Spleen (tissue), 11 donors: ENCODE results near the gene UBN1. TPM values are rescaled to one million over a fixed set of nuclear protein-coding genes. Genes with fewer than 3 reads are reported as not detected.

Experiments
- DNase-seq: peaks from one replicate; pipeline ENCODE4 v3.0.0-alpha.2; 2020
- H3K27ac ChIP-seq, 8 donors: fragments of 200-600 bp; sonication (generic) in 7 of 8; 1 replicate in 4 of 8; 2 replicates in 4 of 8; pipeline versions ENCODE4 v1.5.0 to v1.8.0; 2016 to 2021; ENCODE audit warnings: inconsistent platforms in 4 of 8, mild to moderate bottlenecking in 4 of 8, moderate library complexity in 1 of 8
- H3K27me3 ChIP-seq, 7 donors: fragments of 200-600 bp; sonication (generic) in 6 of 7; replicated peaks in 1 of 7; 1 replicate in 4 of 7; 2 replicates in 3 of 7; pipeline versions ENCODE4 v1.5.0 to v1.8.0; 2016 to 2021; ENCODE audit warnings: inconsistent platforms in 3 of 7, mild to moderate bottlenecking in 1 of 7
- H3K36me3 ChIP-seq, 6 donors: fragments of 200-600 bp; sonication (generic) in 5 of 6; 1 replicate in 4 of 6; 2 replicates in 2 of 6; pipeline versions ENCODE4 v1.5.0 to v1.8.0; 2016 to 2021; ENCODE audit warnings: inconsistent platforms in 2 of 6
- H3K4me1 ChIP-seq, 6 donors: fragments of 200-600 bp; sonication (generic) in 5 of 6; 1 replicate in 3 of 6; 2 replicates in 3 of 6; pipeline versions ENCODE4 v1.5.0 to v1.8.0; 2016 to 2021; ENCODE audit warnings: inconsistent platforms in 3 of 6
- H3K4me3 ChIP-seq, 8 donors: fragments of 200-600 bp; sonication (generic) in 7 of 8; 1 replicate in 4 of 8; 2 replicates in 4 of 8; pipeline versions ENCODE4 v1.5.0 to v1.8.0; 2016 to 2021; ENCODE audit warnings: inconsistent platforms in 4 of 8, mild to moderate bottlenecking in 4 of 8, moderate library complexity in 2 of 8
- H3K9me3 ChIP-seq, 8 donors: fragments of 200-600 bp; sonication (generic) in 7 of 8; 1 replicate in 4 of 8; 2 replicates in 4 of 8; pipeline versions ENCODE4 v1.5.0 to v1.8.0; 2016 to 2021; ENCODE audit warnings: inconsistent platforms in 4 of 8
- POLR2A ChIP-seq, 3 donors: fragments of 450-650 bp; IDR thresholded peaks; one replicate each; pipeline ENCODE4 v1.5.1; 2017; ENCODE audit warnings: antibody characterized with exemption in 3 of 3, mild to moderate bottlenecking in 1 of 3
- POLR2AphosphoS5 ChIP-seq, 3 donors: sonication (generic); formaldehyde crosslinking; IDR thresholded peaks; one replicate each; pipeline ENCODE4 v1.5.1; 2017; ENCODE audit warnings: antibody characterized with exemption in 3 of 3
- WGBS, 5 donors: extraction: QIAGEN DNeasy Blood & Tissue Kit in 3 of 5; methylation state at CpG; one replicate each; pipeline versions ENCODE4 v1.1.5 to v1.1.7; 2013 to 2018; 5-methylcytosine and 5-hydroxymethylcytosine counted together
- intact Hi-C: fragments of 100-400 bp; cut with DNase I; formaldehyde crosslinking; loops from one replicate; pipeline ENCODE4 v1.15.0; 2023; ENCODE audit warnings: low total_unique reads
- polyA plus RNA-seq, 3 donors: library from polyadenylated mRNA; stranded (reverse); fragments of 200-250 nt; gene quantifications; one replicate each; pipeline ENCODE4 v1.2.1, GENCODE V29; 2013
- total RNA-seq, 7 donors: library from RNA; depleted of rRNA in 3 of 7; stranded (reverse); fragments of >200 nt in 3 of 7; fragmentation: NEBNext Ultra II Directional in 4 of 7; extraction: Animal tissue kit (Norgen Biotek cat#: 25700) in 4 of 7; gene quantifications; one replicate each; pipeline versions ENCODE4 v1.1.0 to v1.2.1, GENCODE V29; 2016 to 2021
- TF ChIP-seq, protein P1 (sequence below), 11 experiments: fragments of 200-600 bp in 7 of 11; fragments of 450-650 bp in 4 of 11; sonication (generic) in 4 of 11; IDR thresholded peaks in 8 of 11; conservative IDR thresholded peaks in 3 of 11; 1 replicate in 7 of 11; 2 replicates in 4 of 11; pipeline versions ENCODE4 v1.4.0 to v1.8.0; 2016 to 2021; ENCODE audit warnings: antibody characterized with exemption in 11 of 11, inconsistent platforms in 4 of 11, mild to moderate bottlenecking in 1 of 11
- donor health status: healthy with polysubstance abuse.
- donor health status: DM: no; HTN: no; CAD: no; lungs with moderate emphysema.
- donor health status: DM: no; HTN: no; CAD: no.
- donor health status: Bipolar disorder and iron deficiency.
- donor health status: healthy.
- donor health status: DM: no; HTN: no; CAD: no.
- donor health status: DM: yes; HTN: yes; CAD: no.

The UBN1 gene
- total and polyA plus RNA-seq, 10 donors, result 4.8 to 69.4 (median 52.2) TPM

- Histone ChIP-seq H3K36me3 (no peaks in the 10 kb centered on the region), H3K4me1 (peaks cover 4 to 9% (median 7%) of the 10 kb centered on the region in 6 donors), H3K27ac (no peak overlapping the region), H3K9me3 (peaks cover 0 to 21% (median 20%) of the 10 kb centered on the region in 8 donors), H3K27me3 (peaks cover 4 to 35% (median 20%) of the 10 kb centered on the region in 7 donors), H3K4me3 (no peak overlapping the region)
- TF ChIP-seq POLR2AphosphoS5 (IDR thresholded peaks at IDR 0.05) (no peak), POLR2A (IDR thresholded peaks at IDR 0.05) (no peak)
- TF ChIP-seq, protein P1, sequence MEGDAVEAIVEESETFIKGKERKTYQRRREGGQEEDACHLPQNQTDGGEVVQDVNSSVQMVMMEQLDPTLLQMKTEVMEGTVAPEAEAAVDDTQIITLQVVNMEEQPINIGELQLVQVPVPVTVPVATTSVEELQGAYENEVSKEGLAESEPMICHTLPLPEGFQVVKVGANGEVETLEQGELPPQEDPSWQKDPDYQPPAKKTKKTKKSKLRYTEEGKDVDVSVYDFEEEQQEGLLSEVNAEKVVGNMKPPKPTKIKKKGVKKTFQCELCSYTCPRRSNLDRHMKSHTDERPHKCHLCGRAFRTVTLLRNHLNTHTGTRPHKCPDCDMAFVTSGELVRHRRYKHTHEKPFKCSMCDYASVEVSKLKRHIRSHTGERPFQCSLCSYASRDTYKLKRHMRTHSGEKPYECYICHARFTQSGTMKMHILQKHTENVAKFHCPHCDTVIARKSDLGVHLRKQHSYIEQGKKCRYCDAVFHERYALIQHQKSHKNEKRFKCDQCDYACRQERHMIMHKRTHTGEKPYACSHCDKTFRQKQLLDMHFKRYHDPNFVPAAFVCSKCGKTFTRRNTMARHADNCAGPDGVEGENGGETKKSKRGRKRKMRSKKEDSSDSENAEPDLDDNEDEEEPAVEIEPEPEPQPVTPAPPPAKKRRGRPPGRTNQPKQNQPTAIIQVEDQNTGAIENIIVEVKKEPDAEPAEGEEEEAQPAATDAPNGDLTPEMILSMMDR (IDR thresholded peaks at IDR 0.05 in 8 of 11, conservative IDR thresholded peaks at IDR 0.05 in 3 of 11), result no peak
- intact Hi-C loops, result no loop called here
- DNase-seq, result peak; percentile 56
- WGBS, 5 donors, result 77 to 93% (median 85%) methylated on average over 10 to 11 of the region's 11 CpGs
Observed at GRCh38 chr16:4931381-4931780, 84.1 kb downstream of the UBN1 start.

Other genes with a start within 250 kb of the UBN1 start
- gene UBALD1, start 232.6 kb upstream of the UBN1 start, total RNA-seq, result 10 to 100 TPM; 10.0 to 29.2 (median 20.2) TPM
- 10 to 100 TPM; 12.6 to 33.6 (median 13.6) TPM for gene UBALD1, start 232.6 kb upstream of the UBN1 start, polyA plus RNA-seq
- 100 to 1,000 TPM in 1 of 7 donors, 10 to 100 TPM in 6; 65.6 to 132 (median 83.6) TPM for gene MGRN1, start 222.7 kb upstream of the UBN1 start, total RNA-seq
- gene MGRN1, start 222.7 kb upstream of the UBN1 start, polyA plus RNA-seq, result 10 to 100 TPM in 1 of 3 donors, 1 to 10 TPM in 2; 7.6 to 26.9 (median 8.8) TPM
- 10 to 100 TPM; 26.2 to 37.4 (median 27.6) TPM for gene NUDT16L1, start 153.9 kb upstream of the UBN1 start, total RNA-seq
- gene NUDT16L1, start 153.9 kb upstream of the UBN1 start, polyA plus RNA-seq, result 10 to 100 TPM; 29.0 to 47.2 (median 38.8) TPM
- gene ANKS3, start 113.2 kb upstream of the UBN1 start, total RNA-seq, result 10 to 100 TPM; 12.5 to 27.6 (median 21.8) TPM
- gene ANKS3, start 113.2 kb upstream of the UBN1 start, polyA plus RNA-seq, result 10 to 100 TPM; 15.3 to 29.5 (median 26.2) TPM
- gene DNAAF8, start 112.9 kb upstream of the UBN1 start, total RNA-seq, result 1 to 10 TPM in 1 of 7 donors, under 1 TPM in 3, not detected in 3; 0.57 to 1.2 (median 0.74) TPM
- under 1 TPM; 0.17 to 0.35 (median 0.30) TPM for gene DNAAF8, start 112.9 kb upstream of the UBN1 start, polyA plus RNA-seq
- gene ZNF500, start 80.3 kb upstream of the UBN1 start, total RNA-seq, result 10 to 100 TPM; 12.0 to 32.3 (median 22.2) TPM
- 10 to 100 TPM in 1 of 3 donors, 1 to 10 TPM in 2; 2.5 to 19.0 (median 3.5) TPM for gene ZNF500, start 80.3 kb upstream of the UBN1 start, polyA plus RNA-seq
- gene SEPTIN12, start 59.1 kb upstream of the UBN1 start, total RNA-seq, result not detected
- under 1 TPM in 1 of 3 donors, not detected in 2; 0.37 TPM for gene SEPTIN12, start 59.1 kb upstream of the UBN1 start, polyA plus RNA-seq
- not detected for gene SMIM22, start 52.1 kb upstream of the UBN1 start, total RNA-seq
- not detected for gene SMIM22, start 52.1 kb upstream of the UBN1 start, polyA plus RNA-seq
- gene ROGDI, start 44.8 kb upstream of the UBN1 start, total RNA-seq, result 10 to 100 TPM; 25.5 to 41.4 (median 31.5) TPM
- gene ROGDI, start 44.8 kb upstream of the UBN1 start, polyA plus RNA-seq, result 10 to 100 TPM; 24.6 to 47.5 (median 41.6) TPM
- gene GLYR1, start 193 bp upstream of the UBN1 start, total RNA-seq, result 100 to 1,000 TPM in 1 of 7 donors, 10 to 100 TPM in 6; 47.2 to 117 (median 83.1) TPM
- gene GLYR1, start 193 bp upstream of the UBN1 start, polyA plus RNA-seq, result 10 to 100 TPM; 26.6 to 53.4 (median 34.0) TPM
- gene PPL, start 89.7 kb downstream of the UBN1 start, total RNA-seq, result under 1 TPM in 4 of 7 donors, not detected in 3; 0.18 to 0.37 (median 0.19) TPM
- gene PPL, start 89.7 kb downstream of the UBN1 start, polyA plus RNA-seq, result under 1 TPM; 0.11 to 0.77 (median 0.29) TPM
- gene SEC14L5, start 110.8 kb downstream of the UBN1 start, total RNA-seq, result under 1 TPM in 6 of 7 donors, not detected in 1; 0.13 to 0.94 (median 0.60) TPM
- gene SEC14L5, start 110.8 kb downstream of the UBN1 start, polyA plus RNA-seq, result under 1 TPM; 0.06 to 0.26 (median 0.11) TPM
- gene NAGPA, start 186.5 kb downstream of the UBN1 start, total RNA-seq, result 10 to 100 TPM; 16.2 to 41.8 (median 25.4) TPM
- gene NAGPA, start 186.5 kb downstream of the UBN1 start, polyA plus RNA-seq, result 10 to 100 TPM; 11.8 to 17.7 (median 14.8) TPM
- gene C16orf89, start 218.5 kb downstream of the UBN1 start, total RNA-seq, result 1 to 10 TPM in 4 of 7 donors, under 1 TPM in 2, not detected in 1; 0.34 to 2.5 (median 1.5) TPM
- 1 to 10 TPM; 1.7 to 5.7 (median 4.0) TPM for gene C16orf89, start 218.5 kb downstream of the UBN1 start, polyA plus RNA-seq
- gene ALG1, start 224.4 kb downstream of the UBN1 start, total RNA-seq, result 10 to 100 TPM; 18.4 to 46.2 (median 24.8) TPM
- 10 to 100 TPM; 13.0 to 18.6 (median 17.0) TPM for gene ALG1, start 224.4 kb downstream of the UBN1 start, polyA plus RNA-seq